Putamen (tissue), 1 donor: Measurements from ENCODE around the gene UBA3.
A peak's percentile ranks its signal among the peaks of the same experiment; 100 is the strongest.

ENCODE experiments used
- DNase-seq: peaks from one replicate; pipeline ENCODE4 v3.0.0-alpha.2; 2016; ENCODE audit warnings: low spot score

The UBA3 gene

GRCh38 chr3:69080233-69080920, at the start of gene UBA3:
Gene UBA3, minus strand, starts transcription at chr3:69080365. Its CDS starts 12 bp downstream, at chr3:69080353.
- peak; percentile 94 for DNase-seq

- DNase-seq, result no peak
Measured at GRCh38 chr3:69129531-69129930, 49.4 kb upstream of the UBA3 start.

- DNase-seq, result no peak
Measured at GRCh38 chr3:69128509-69128908, 48.3 kb upstream of the UBA3 start.

- DNase-seq, result no peak
Measured at GRCh38 chr3:69126999-69127398, 46.8 kb upstream of the UBA3 start.

GRCh38 chr3:69126216-69126615, 46.1 kb upstream of the UBA3 start:
- no peak for DNase-seq

GRCh38 chr3:69122403-69122802, 42.2 kb upstream of the UBA3 start, which contains the start of gene LMOD3:
Gene LMOD3, minus strand, starts transcription at chr3:69122595. Its CDS starts 209 bp downstream, at chr3:69122386.
- no peak for DNase-seq

GRCh38 chr3:69121950-69122349, 41.8 kb upstream of the UBA3 start:
- DNase-seq, result no peak

DNA sequence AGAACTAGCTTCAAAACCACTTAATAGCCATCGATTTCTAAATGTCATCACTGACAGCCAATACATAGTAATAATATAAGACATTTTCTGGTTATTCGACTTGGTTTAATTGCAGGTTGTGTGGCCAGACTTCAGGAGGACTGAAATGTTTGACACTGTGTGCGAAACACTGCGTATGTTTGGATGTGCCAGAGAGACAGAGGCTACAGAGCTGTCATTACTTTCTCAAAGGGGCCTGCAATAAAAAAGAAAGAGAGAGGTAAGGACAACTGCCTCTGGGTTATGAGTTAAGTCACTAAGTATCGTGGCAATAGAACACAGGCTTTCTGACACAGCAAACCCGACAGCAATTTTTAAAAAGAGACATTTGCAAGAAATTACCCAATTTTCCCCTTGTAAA, 41.3 kb upstream of the UBA3 start:
- no peak for DNase-seq

- DNase-seq, result peak; percentile 79
Measured at GRCh38 chr3:69120879-69121464, 40.8 kb upstream of the UBA3 start.

DNA sequence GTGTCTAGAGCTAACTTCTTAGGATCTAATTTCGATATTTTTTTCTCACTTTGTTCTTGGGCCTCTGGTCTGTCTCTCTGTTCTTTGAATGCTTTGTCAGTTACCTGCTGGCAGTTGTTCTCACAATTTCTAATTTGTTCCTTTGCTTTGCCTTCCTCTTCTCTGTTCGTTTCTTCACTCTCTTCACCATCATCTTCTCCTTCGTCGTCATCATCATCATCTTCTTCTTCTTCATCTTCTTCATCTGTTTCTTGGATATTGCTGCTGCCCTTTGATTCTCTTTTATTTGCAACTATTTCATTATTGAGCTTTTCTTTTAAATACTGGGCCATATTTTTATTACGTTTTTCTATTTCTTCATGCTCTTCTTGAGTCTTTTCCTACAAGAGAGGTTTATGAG, 39.5 kb upstream of the UBA3 start:
- DNase-seq, result no peak

DNA sequence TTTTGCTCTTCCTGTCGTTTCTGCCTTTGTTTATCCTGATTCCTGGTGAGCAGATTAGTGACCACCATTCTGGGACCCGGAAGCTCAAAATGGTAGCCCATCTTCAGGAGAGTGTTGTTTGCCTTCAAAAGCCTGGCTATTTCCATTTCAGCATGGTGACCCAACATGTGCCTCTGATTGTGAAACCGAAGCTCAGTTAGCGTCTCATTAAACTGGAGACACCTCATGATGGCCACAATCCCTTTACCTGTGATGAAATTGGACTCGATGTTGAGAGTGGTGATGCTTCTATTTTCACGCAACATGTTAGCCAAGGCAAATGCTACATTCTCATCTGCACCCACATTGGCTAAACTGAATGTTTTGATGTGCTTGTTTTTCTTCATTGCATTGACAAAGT, 39.0 kb upstream of the UBA3 start:
- DNase-seq, result no peak

DNA sequence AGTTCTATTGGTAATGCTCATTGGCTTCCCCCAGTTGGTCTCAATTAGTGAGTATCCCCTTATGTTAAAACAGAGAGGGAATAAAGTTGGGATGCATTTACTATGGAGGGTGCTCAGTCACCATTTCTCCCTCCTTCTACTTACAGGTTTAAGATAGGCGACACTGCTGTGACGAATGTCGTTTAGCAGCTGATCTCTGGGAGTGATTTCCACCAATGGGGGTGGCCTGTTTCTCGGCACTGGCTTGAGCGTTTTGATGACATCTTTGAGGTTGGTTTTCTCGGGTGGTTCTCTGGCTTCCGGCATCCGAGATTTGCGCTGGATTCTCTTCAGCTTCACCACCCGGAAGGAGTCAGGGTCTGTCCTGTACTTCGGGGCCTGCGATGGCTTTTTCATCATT, 38.4 kb upstream of the UBA3 start:
- DNase-seq, result no peak

DNA sequence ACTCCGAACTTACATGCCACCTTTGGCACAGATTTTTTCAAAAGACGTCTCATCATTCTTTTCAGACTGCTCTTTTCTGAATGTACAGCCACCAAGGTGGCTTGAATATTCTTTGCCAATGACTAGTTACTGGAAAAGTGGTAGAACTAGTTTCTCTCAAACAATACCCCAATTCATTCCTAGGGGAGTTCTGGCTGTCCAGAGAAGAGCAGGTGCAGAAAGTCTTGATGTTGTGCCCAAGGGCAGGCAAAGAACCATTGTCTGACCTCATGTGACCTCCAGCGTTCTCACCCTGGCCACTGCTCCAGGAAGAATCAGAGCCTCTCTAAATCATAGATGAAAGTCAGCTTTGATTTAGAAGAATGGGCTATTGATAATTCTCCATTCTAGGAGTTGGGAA, 36.7 kb upstream of the UBA3 start:
- peak; percentile 92 for DNase-seq

GRCh38 chr3:69116162-69116561, 36.0 kb upstream of the UBA3 start:
- DNase-seq, result peak; percentile 69

- no peak for DNase-seq
Measured at GRCh38 chr3:69115731-69116130, 35.6 kb upstream of the UBA3 start.

DNA sequence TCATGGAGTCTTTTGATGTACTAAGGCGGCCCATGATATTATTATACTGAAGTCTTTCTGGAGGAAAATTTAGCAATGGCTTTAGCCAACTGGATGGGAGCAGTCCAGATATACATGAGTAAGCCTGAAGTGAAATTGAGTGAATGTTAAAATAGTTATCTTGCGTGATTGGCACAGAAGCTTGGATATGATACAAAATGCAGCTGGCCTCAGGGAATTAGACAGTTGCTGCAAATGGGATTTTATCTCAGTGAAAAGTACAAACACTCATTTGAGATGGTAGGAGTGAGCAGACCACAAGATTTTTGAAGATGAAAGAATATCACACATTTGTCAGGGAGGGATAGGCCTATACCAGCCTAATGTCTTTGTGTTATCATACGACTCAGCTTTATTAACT, 33.4 kb upstream of the UBA3 start:
- no peak for DNase-seq

DNA sequence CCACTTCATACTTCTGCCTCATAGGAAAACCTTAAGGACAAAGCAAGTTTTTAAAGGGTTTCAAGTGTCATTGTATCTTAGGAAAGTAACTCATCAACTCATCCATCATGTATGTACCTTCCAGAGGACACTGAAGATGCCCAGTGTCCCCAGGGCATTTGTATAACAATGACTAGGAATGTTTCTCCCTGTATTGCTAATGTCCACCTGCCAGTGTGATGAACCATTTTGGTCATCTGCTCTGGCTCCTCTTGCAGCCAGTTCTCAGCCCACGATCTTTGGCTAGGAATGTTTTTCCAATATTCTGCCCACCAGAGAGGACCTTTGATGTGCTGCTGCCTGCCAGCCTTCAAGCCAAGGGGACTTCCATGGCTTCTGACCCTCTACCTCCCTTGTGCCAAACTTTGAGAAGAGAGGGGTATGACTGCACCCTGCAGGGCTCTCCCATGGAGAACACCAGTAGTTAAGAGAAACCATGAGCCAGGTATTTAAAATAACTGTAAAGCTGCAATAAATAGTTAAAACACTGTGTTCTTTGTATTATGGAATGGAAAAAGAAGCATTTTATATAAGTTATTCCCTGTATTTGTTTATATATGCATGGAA, 30.9 kb upstream of the UBA3 start:
- DNase-seq, result no peak

DNA sequence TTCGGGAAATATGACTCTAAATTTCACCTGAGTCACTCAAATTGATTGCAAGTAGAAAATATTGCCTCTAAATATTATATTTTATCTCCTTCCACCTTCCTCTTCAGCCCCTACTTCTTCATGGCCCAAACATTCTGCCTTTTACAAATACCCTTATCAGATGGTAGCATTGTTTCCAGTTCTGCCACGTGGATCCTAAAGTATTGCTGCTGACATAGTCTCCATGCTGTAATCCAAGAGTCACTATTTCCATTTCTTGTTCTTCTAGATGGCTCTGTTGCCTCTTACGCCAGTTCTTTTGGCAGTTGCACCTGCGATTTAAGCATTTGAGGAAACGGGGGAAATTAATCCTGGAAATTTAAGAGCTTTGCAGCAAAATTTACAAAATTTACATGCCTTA, 28.6 kb upstream of the UBA3 start:
- no peak for DNase-seq

- no peak for DNase-seq
Measured at GRCh38 chr3:69107841-69108240, 27.7 kb upstream of the UBA3 start.

- DNase-seq, result no peak
Measured at GRCh38 chr3:69105320-69105719, 25.2 kb upstream of the UBA3 start.

GRCh38 chr3:69104586-69104985, 24.4 kb upstream of the UBA3 start:
- DNase-seq, result no peak

- no peak for DNase-seq
Measured at GRCh38 chr3:69103123-69103522, 23.0 kb upstream of the UBA3 start.

GRCh38 chr3:69102384-69102783, 22.2 kb upstream of the UBA3 start:
- DNase-seq, result no peak

- DNase-seq, result no peak
Measured at GRCh38 chr3:69099576-69099975, 19.4 kb upstream of the UBA3 start.
